ENCODE measurements around the gene PTCD2. TPM values are rescaled to one million over a fixed set of nuclear protein-coding genes. Genes with fewer than 3 reads are reported as not detected.

Gene PTCD2
- total and polyA plus RNA-seq, 2 donors (not counting 3 experiments of a cell fraction or from before 2014, with no cell fraction given): 4.3 to 6.7 TPM

DNA sequence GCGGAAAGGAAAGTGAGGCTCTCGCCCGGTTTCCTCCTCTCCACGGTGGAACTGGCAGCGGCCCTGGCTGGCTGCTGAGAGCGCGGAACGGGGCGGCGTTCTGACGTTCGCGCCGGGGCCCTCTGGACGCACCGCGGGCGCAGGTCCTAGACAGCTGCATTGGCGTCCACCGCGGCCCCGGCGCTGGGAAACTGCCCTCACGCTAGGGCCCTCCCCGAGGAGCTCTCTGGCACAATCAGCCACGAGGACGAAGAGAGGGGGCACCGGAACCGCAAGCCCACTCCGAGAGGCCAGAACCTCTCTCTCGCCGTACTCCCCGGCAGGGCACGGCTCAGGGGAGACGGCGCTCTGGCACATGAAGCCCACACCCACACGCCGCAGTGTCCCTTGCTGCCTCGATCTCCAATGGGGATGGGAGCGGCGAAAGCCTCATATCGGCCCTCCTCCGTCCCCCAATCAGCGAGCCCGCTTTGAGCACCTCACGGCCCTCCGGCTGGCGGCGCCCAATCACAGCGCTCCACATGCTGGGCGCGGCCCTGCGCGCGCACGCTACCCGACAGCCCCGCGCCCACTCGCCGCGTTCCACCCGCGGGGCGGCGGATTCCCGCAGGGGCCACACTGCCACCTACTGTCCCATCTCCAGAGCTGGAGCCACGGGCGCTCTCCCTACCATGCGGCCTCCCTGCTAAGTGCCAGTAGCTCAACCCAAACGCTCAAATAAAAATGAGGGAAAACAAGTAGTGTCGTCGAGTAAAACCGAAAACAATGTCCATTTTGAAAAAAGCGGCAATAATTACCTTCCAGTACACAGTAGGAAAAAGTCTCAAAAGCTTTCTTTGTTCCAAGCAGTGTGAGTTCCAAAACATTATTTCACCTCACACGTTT, 12.0 kb upstream of the PTCD2 start:
- DNase-seq (ENCODE audit: low read depth, low spot score): peak; percentile 99
- TSS peak; percentile 84 for BruUV-seq (replicated peaks)
- no peak for TF ChIP-seq FOS (IDR thresholded peaks at IDR 0.05; ENCODE audit: borderline replicate concordance, insufficient read depth, low read length)
- peak; percentile 98 for TF ChIP-seq POLR2A (IDR thresholded peaks at IDR 0.05; ENCODE audit: low read depth, low read length)
- TF ChIP-seq POLR2AphosphoS5 (IDR thresholded peaks at IDR 0.05; ENCODE audit: insufficient read depth, low read depth, low read length): peak; percentile 99
- TF ChIP-seq CTCF (IDR thresholded peaks at IDR 0.05; ENCODE audit: extremely low read depth in 1 of 2, insufficient read depth in 1 of 2, low read depth in 1 of 2, low read length in 2 of 2): peak; percentile 88 to 91
- peak; percentile 77 for TF ChIP-seq MYC (IDR thresholded peaks at IDR 0.05; ENCODE audit: low read depth, low read length)
- intact Hi-C loops (cut with micrococcal nuclease): loop anchor here (1.0 to 5.0 kb wide), 8 partner anchors 12 to 541 kb away; partner anchors contain the start of genes MRPS27 and PTCD2
- H3K4me1 ChIP-seq (ENCODE audit: control insufficient read depth, extremely low read depth, insufficient read depth, low read length): peaks cover 10% of the 10 kb centered on the region
- peaks cover 6 to 7% of the 10 kb centered on the region in 2 experiments for H3K36me3 ChIP-seq (ENCODE audit: control insufficient read depth in 2 of 2, extremely low read depth in 1 of 2, insufficient read depth in 2 of 2, low read length in 2 of 2)
- peak overlapping the region; percentile 30 to 77 (median 53) for H3K4me3 ChIP-seq (replicated peaks in 1 of 3; ENCODE audit: insufficient read depth in 1 of 3, low read depth in 1 of 3, low read length in 3 of 3)
- no peaks in the 10 kb centered on the region for H3K27me3 ChIP-seq (ENCODE audit: control insufficient read depth in 2 of 2, insufficient read depth in 2 of 2, low read length in 2 of 2)
- peak overlapping the region; percentile 86 for H3K9ac ChIP-seq (replicated peaks; ENCODE audit: extremely low read depth, insufficient read depth, low read length)
- FAIRE-seq: peak; percentile 76
- POLR2A ChIA-PET: interaction anchor here (0.6 to 1.8 kb wide), 8 partner anchors 12 to 525 kb away, joined by 3 to 8 read pairs (median 5); partner anchors contain the start of genes MRPS27 and PTCD2
- peak overlapping the region; percentile 45 for H3K27ac ChIP-seq (ENCODE audit: insufficient read depth, low read depth, low read length)
- peak overlapping the region; percentile 57 for H2AFZ ChIP-seq (ENCODE audit: low read depth, low read length)
- no peaks in the 10 kb centered on the region for H4K20me1 ChIP-seq (replicated peaks; ENCODE audit: control insufficient read depth, extremely low read depth, insufficient read depth, low read length)
- H3K4me2 ChIP-seq (ENCODE audit: insufficient read depth, low read length): peak overlapping the region; percentile 78
- H3K79me2 ChIP-seq (ENCODE audit: control insufficient read depth, insufficient read depth, low read length): peaks cover 35% of the 10 kb centered on the region
- dilution Hi-C loops (cut with MboI; ENCODE audit: extremely low pct_ligation_motif_present, low sequenced_read_pairs): no loop called here
- no peaks in the 10 kb centered on the region for H3K9me3 ChIP-seq (replicated peaks; ENCODE audit: control insufficient read depth, insufficient read depth, low read length)
- no peaks in the 10 kb centered on the region for H3K9me1 ChIP-seq (replicated peaks; ENCODE audit: control insufficient read depth, extremely low read depth, insufficient read depth, low read length)
- CTCF ChIA-PET: interaction anchor here (0.6 to 2.3 kb wide), 52 partner anchors 9 to 614 kb away, joined by 3 to 46 read pairs (median 4); partner anchors contain the start of genes MAP1B, MRPS27 and PTCD2
